HUES64 (cell line): Measurements from ENCODE around the gene PDE8B.

ENCODE experiments used
- H3K27ac ChIP-seq: 2 replicates; pipeline ENCODE4 v1.7.0; 2013; ENCODE audit warnings: low read depth, low read length, inconsistent platforms
- H3K27me3 ChIP-seq: 2 replicates; pipeline ENCODE4 v1.6.1; 2013; ENCODE audit warnings: mild to moderate bottlenecking, low read length; ENCODE audit not compliant: insufficient read depth
- H3K36me3 ChIP-seq: 2 replicates; pipeline ENCODE4 v1.6.1; 2013; ENCODE audit warnings: mild to moderate bottlenecking, low read length; ENCODE audit not compliant: insufficient read depth
- H3K4me1 ChIP-seq: 2 replicates; pipeline ENCODE4 v1.6.1; 2013; ENCODE audit warnings: mild to moderate bottlenecking, low read length, moderate library complexity; ENCODE audit not compliant: insufficient read depth
- H3K4me3 ChIP-seq: 2 replicates; pipeline ENCODE4 v1.5.1; 2013; ENCODE audit warnings: mild to moderate bottlenecking, low read length, moderate library complexity
- H3K9ac ChIP-seq: 2 replicates; pipeline ENCODE4 v1.6.1; 2013; ENCODE audit warnings: mild to moderate bottlenecking, low read depth, low read length
- H3K9me3 ChIP-seq: 2 replicates; pipeline ENCODE4 v1.6.1; 2013; ENCODE audit warnings: low read depth, low read length; ENCODE audit not compliant: insufficient read depth
- WGBS: fragments of 150-250, 120-280 bp; methylation state at CpG from one replicate; pipeline ENCODE4 v1.1.7; 2013; ENCODE audit warnings: missing lambda C conversion rate; 5-methylcytosine and 5-hydroxymethylcytosine counted together

PDE8B gene

GRCh38 chr5:77328930-77329647, 118.6 kb downstream of the PDE8B start:
- 93% methylated on average over 10 of the region's 10 CpGs for WGBS
- no peak overlapping the region for H3K27ac ChIP-seq
- no peak overlapping the region for H3K4me3 ChIP-seq
- H3K27me3 ChIP-seq: no peaks in the 10 kb centered on the region
- 0 out of 2 replicates have a peak, but pooled peaks cover 12% of the 10 kb centered on the region for H3K4me1 ChIP-seq
- H3K9me3 ChIP-seq: no peaks in the 10 kb centered on the region
- H3K9ac ChIP-seq: no peak overlapping the region
- H3K36me3 ChIP-seq: no peaks in the 10 kb centered on the region

- no peaks in the 10 kb centered on the region for H3K36me3 ChIP-seq
- H3K9ac ChIP-seq: no peak overlapping the region
- no peaks in the 10 kb centered on the region for H3K9me3 ChIP-seq
- H3K4me1 ChIP-seq: peaks cover 16% of the 10 kb centered on the region; the same call in 1 of the 2 replicates
- no peaks in the 10 kb centered on the region for H3K27me3 ChIP-seq
- 90% methylated on average over 3 of the region's 3 CpGs for WGBS
- H3K4me3 ChIP-seq: no peak overlapping the region
- no peak overlapping the region for H3K27ac ChIP-seq
These were observed 119.4 kb downstream of the PDE8B start for GRCh38 chr5:77329664-77330430.

GRCh38 chr5:77333036-77333435, 122.6 kb downstream of the PDE8B start:
- Histone ChIP-seq H3K9me3 (no peaks in the 10 kb centered on the region), H3K36me3 (no peaks in the 10 kb centered on the region), H3K27ac (no peak overlapping the region), H3K27me3 (no peaks in the 10 kb centered on the region), H3K4me3 (no peak overlapping the region), H3K4me1 (peaks cover 18% of the 10 kb centered on the region; the same call in 1 of the 2 replicates), H3K9ac (no peak overlapping the region)
- 100% methylated on average over 4 of the region's 4 CpGs for WGBS

- Histone ChIP-seq H3K27ac (no peak overlapping the region), H3K4me3 (no peak overlapping the region), H3K9me3 (no peaks in the 10 kb centered on the region), H3K4me1 (peaks cover 18% of the 10 kb centered on the region; the same call in 1 of the 2 replicates), H3K36me3 (no peaks in the 10 kb centered on the region), H3K27me3 (no peaks in the 10 kb centered on the region), H3K9ac (no peak overlapping the region)
- 79% methylated on average over 5 of the region's 5 CpGs for WGBS
These were observed 123.1 kb downstream of the PDE8B start for GRCh38 chr5:77333451-77334123.

GRCh38 chr5:77337246-77337645, 126.8 kb downstream of the PDE8B start:
- WGBS: 93% methylated on average over 3 of the region's 3 CpGs
- Histone ChIP-seq H3K9ac (no peak overlapping the region), H3K4me3 (no peak overlapping the region), H3K27ac (no peak overlapping the region), H3K9me3 (no peaks in the 10 kb centered on the region), H3K27me3 (no peaks in the 10 kb centered on the region), H3K36me3 (no peaks in the 10 kb centered on the region), H3K4me1 (peaks cover 18% of the 10 kb centered on the region; the same call in 1 of the 2 replicates)

GRCh38 chr5:77337686-77338085, 127.2 kb downstream of the PDE8B start:
- Histone ChIP-seq H3K27ac (no peak overlapping the region), H3K36me3 (no peaks in the 10 kb centered on the region), H3K27me3 (no peaks in the 10 kb centered on the region), H3K4me1 (peaks cover 18% of the 10 kb centered on the region; the same call in 1 of the 2 replicates), H3K4me3 (no peak overlapping the region), H3K9me3 (no peaks in the 10 kb centered on the region), H3K9ac (no peak overlapping the region)
- 45% methylated on average over 3 of the region's 4 CpGs for WGBS

GRCh38 chr5:77339337-77339890, 128.9 kb downstream of the PDE8B start:
- no peak overlapping the region for H3K27ac ChIP-seq
- no peak overlapping the region for H3K9ac ChIP-seq
- no peaks in the 10 kb centered on the region for H3K9me3 ChIP-seq
- 87% methylated on average over 2 of the region's 4 CpGs for WGBS
- H3K27me3 ChIP-seq: no peaks in the 10 kb centered on the region
- H3K4me3 ChIP-seq: no peak overlapping the region
- peaks cover 3% of the 10 kb centered on the region; the same call in 1 of the 2 replicates for H3K4me1 ChIP-seq
- no peaks in the 10 kb centered on the region for H3K36me3 ChIP-seq

- 83% methylated on average over 3 of the region's 3 CpGs for WGBS
- Histone ChIP-seq H3K9ac (no peak overlapping the region), H3K9me3 (no peaks in the 10 kb centered on the region), H3K4me1 (no peaks in the 10 kb centered on the region), H3K36me3 (no peaks in the 10 kb centered on the region), H3K4me3 (no peak overlapping the region), H3K27me3 (no peaks in the 10 kb centered on the region), H3K27ac (no peak overlapping the region)
These were observed 132.7 kb downstream of the PDE8B start for GRCh38 chr5:77343165-77343564.

GRCh38 chr5:77347435-77348098, 137.1 kb downstream of the PDE8B start:
- no peak overlapping the region for H3K4me3 ChIP-seq
- H3K36me3 ChIP-seq: no peaks in the 10 kb centered on the region
- no peak overlapping the region for H3K9ac ChIP-seq
- no peaks in the 10 kb centered on the region for H3K9me3 ChIP-seq
- H3K27ac ChIP-seq: no peak overlapping the region
- no peaks in the 10 kb centered on the region for H3K4me1 ChIP-seq
- no peaks in the 10 kb centered on the region for H3K27me3 ChIP-seq
- 78% methylated on average over 5 of the region's 5 CpGs for WGBS

- no peak overlapping the region for H3K9ac ChIP-seq
- no peaks in the 10 kb centered on the region for H3K9me3 ChIP-seq
- WGBS: 98% methylated on average over 3 of the region's 4 CpGs
- H3K4me3 ChIP-seq: no peak overlapping the region
- H3K4me1 ChIP-seq: no peaks in the 10 kb centered on the region
- H3K27ac ChIP-seq: no peak overlapping the region
- H3K27me3 ChIP-seq: no peaks in the 10 kb centered on the region
- H3K36me3 ChIP-seq: no peaks in the 10 kb centered on the region
These were observed 142.8 kb downstream of the PDE8B start for GRCh38 chr5:77353251-77353650.
